ENCODE results near the gene CEP290. TPM values are rescaled to one million over a fixed set of nuclear protein-coding genes. Genes with fewer than 3 reads are reported as not detected.

The CEP290 gene
- total and polyA plus RNA-seq, 7 donors: 2.3 to 17.5 (median 14.1) TPM

DNA sequence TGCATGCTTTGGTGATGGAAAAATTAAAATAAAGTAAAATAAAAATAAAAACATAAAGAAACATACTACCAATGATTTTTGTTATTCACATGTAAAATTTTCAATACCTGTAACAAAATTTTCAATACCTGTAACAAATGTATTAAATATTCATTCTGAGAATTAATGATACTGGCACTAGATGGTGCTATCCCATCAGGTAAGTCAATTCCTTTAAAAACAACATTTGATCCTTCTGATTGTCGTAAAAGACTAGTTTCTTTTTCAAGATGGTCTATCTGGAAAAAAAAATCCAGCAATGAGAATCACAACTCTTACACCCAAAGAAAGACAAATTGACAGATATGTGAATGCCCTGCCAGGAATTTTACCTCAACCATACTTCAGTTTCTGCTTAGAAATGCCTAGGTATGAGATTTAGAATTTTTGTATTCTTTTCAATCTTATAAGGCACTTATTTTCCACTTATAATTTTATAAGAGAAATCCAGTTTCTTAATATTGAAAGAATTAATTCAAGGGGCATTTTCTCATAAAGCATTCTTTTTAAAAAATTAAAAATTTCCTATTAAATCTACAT lies 30.7 kb downstream of the CEP290 start:
- no peak for TF ChIP-seq POLR2AphosphoS5 (IDR thresholded peaks at IDR 0.05)
- no peak for TF ChIP-seq EP300 (IDR thresholded peaks at IDR 0.05)
- TF ChIP-seq, protein P1, sequence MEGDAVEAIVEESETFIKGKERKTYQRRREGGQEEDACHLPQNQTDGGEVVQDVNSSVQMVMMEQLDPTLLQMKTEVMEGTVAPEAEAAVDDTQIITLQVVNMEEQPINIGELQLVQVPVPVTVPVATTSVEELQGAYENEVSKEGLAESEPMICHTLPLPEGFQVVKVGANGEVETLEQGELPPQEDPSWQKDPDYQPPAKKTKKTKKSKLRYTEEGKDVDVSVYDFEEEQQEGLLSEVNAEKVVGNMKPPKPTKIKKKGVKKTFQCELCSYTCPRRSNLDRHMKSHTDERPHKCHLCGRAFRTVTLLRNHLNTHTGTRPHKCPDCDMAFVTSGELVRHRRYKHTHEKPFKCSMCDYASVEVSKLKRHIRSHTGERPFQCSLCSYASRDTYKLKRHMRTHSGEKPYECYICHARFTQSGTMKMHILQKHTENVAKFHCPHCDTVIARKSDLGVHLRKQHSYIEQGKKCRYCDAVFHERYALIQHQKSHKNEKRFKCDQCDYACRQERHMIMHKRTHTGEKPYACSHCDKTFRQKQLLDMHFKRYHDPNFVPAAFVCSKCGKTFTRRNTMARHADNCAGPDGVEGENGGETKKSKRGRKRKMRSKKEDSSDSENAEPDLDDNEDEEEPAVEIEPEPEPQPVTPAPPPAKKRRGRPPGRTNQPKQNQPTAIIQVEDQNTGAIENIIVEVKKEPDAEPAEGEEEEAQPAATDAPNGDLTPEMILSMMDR (IDR thresholded peaks at IDR 0.05): peak in 3 of 4 experiments; percentile 21 to 34 (median 29)
- intact Hi-C loops (cut with DNase I): loop anchor here (1.0 kb wide), 1 partner anchor 882 kb away; no protein-coding TSS in a partner anchor
- H3K9me3 ChIP-seq: no peaks in the 10 kb centered on the region
- 18 to 32% methylated on average over 1 of the region's 1 CpG for WGBS, 2 donors
- no peaks in the 10 kb centered on the region for H3K27me3 ChIP-seq
- H3K27ac ChIP-seq: no peak overlapping the region
- DNase-seq: no peak
- H3K4me3 ChIP-seq: peak overlapping the region in 3 of 4 donors; percentile 12 to 32 (median 23)
- H3K4me1 ChIP-seq: peaks cover 0 to 5% (median 0%) of the 10 kb centered on the region in 4 donors
- H3K36me3 ChIP-seq: peaks cover 0 to 66% (median 2%) of the 10 kb centered on the region in 4 donors

DNA sequence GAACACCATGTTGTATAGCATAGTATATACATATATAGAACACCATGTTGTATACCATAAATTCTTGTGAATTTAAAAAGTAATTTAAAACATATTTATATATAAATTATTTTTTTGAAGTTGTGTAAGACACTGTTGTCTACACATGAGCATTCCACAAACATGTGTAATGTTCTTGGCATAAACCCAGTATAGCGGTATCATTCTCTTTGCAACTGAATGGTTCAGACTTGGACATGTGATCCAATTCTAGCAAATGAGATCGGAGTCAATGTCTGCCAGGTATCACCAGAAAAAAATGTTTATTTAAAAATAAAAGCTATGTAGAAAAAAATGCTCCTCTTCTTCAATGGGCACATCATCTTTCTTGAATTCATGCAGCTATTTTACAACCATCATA lies 33.9 kb downstream of the CEP290 start:
- intact Hi-C loops (cut with DNase I): no loop called here
- H3K27me3 ChIP-seq: no peaks in the 10 kb centered on the region
- H3K27ac ChIP-seq: no peak overlapping the region
- TF ChIP-seq POLR2A (IDR thresholded peaks at IDR 0.05): no peak
- H3K4me1 ChIP-seq: peaks cover 0 to 5% (median 0%) of the 10 kb centered on the region in 4 donors
- DNase-seq: no peak
- peaks cover 0 to 66% (median 3%) of the 10 kb centered on the region in 4 donors for H3K36me3 ChIP-seq
- H3K4me3 ChIP-seq: no peak overlapping the region
- 97 to 98% methylated on average over 2 of the region's 2 CpGs for WGBS, 2 donors
- no peaks in the 10 kb centered on the region for H3K9me3 ChIP-seq

DNA sequence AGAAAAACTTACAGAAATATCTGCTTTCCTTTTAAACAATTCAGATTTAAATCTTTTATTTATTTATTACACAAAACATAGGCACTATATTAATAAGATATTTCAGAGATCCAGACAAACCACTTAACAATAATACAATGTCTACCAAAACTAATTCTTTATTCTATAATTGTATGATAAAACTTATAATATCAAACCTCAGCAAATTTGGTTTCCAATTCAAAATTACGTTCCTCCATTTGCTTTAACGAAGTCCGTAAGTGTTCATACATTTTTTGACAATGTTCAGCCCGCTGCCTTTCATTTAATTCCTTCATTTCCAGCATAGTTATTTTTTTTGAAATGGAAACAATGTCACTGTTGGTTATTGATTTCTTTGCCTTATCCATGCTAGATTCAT lies 48.3 kb downstream of the CEP290 start:
- Histone ChIP-seq H3K27me3 (no peaks in the 10 kb centered on the region), H3K36me3 (peaks cover 0 to 36% (median 2%) of the 10 kb centered on the region in 4 donors), H3K4me3 (no peak overlapping the region), H3K9me3 (no peaks in the 10 kb centered on the region), H3K27ac (no peak overlapping the region), H3K4me1 (no peaks in the 10 kb centered on the region)
- intact Hi-C loops (cut with DNase I): no loop called here
- no peak for DNase-seq
- 98% methylated on average over 4 of the region's 4 CpGs for WGBS, 2 donors
- no peak for TF ChIP-seq EP300 (IDR thresholded peaks at IDR 0.05)

DNA sequence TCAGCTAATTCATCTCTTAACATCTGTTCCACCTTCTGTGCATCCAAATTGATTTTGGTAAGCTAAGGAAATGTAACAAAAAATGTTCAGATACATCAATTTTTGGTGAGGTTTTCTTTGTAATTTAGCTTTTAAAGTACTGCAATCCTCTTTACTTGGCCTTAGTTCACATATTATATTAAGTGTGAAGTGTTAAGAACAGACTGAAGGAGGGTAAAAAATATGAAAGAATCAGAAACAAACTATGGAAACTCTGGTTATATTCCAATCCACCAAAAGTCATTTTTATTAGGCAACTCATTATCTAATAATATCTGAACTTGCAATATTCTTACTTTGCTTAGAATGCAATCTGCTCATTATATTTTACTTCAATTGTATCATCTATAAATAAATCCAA lies 49.1 kb downstream of the CEP290 start:
- no peaks in the 10 kb centered on the region for H3K4me1 ChIP-seq
- DNase-seq: no peak
- H3K27me3 ChIP-seq: no peaks in the 10 kb centered on the region
- H3K27ac ChIP-seq: no peak overlapping the region
- intact Hi-C loops (cut with DNase I): no loop called here
- peaks cover 0 to 41% (median 1%) of the 10 kb centered on the region in 4 donors for H3K36me3 ChIP-seq
- TF ChIP-seq POLR2A (IDR thresholded peaks at IDR 0.05) (no peak), EP300 (IDR thresholded peaks at IDR 0.05) (no peak), POLR2AphosphoS5 (IDR thresholded peaks at IDR 0.05) (no peak)
- TF ChIP-seq, protein P1 (IDR thresholded peaks at IDR 0.05): no peak
- H3K9me3 ChIP-seq: no peaks in the 10 kb centered on the region
- H3K4me3 ChIP-seq: no peak overlapping the region

DNA sequence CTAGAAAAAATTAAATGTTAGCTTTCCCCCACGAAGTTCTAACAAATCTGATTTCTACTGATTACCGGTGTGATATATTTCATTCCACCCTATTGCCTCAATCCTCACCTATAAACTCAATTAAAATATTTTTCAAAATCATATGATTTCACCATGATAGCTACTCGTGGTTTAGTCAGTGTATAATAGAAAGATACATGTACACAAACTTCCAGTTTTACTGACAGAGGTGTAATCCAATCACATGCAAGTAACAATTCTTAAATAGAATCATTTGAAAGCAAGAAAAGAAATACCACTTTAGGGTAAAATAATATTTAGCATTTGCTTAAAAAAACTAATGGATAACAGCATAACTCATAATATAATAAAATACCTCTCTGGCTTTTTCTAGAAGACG lies 57.7 kb downstream of the CEP290 start:
- no peak overlapping the region for H3K27ac ChIP-seq
- intact Hi-C loops (cut with DNase I): no loop called here
- 88 to 94% methylated on average over 4 of the region's 4 CpGs for WGBS, 2 donors
- H3K4me3 ChIP-seq: no peak overlapping the region
- peaks cover 0 to 79% (median 14%) of the 10 kb centered on the region in 4 donors for H3K36me3 ChIP-seq
- no peak for TF ChIP-seq EP300 (IDR thresholded peaks at IDR 0.05)
- TF ChIP-seq POLR2AphosphoS5 (IDR thresholded peaks at IDR 0.05): no peak
- TF ChIP-seq, protein P1 (IDR thresholded peaks at IDR 0.05): no peak
- TF ChIP-seq POLR2A (IDR thresholded peaks at IDR 0.05): no peak
- DNase-seq: no peak
- H3K4me1 ChIP-seq: no peaks in the 10 kb centered on the region
- H3K27me3 ChIP-seq: no peaks in the 10 kb centered on the region
- H3K9me3 ChIP-seq: no peaks in the 10 kb centered on the region

DNA sequence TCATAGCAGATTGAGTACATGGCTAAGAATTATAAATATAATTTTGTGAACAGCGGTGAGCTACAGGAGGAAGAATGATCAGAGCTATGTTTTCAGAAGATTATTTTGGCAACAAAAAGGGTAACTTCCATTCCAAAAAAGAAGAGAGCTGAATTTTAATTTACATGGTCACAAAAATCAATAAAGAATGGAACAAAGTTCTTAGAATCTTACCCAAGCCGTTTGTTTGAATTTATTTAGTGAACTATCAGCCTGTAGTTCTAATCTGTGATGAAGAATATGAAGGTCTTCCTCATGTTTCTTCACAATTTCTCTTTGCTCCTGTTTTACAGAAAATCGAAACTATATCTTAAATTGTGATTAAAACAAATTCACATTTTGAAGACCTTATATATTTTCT lies 58.3 kb downstream of the CEP290 start:
- WGBS, 2 donors: 88 to 95% methylated on average over 3 of the region's 3 CpGs
- intact Hi-C loops (cut with DNase I): no loop called here
- no peak overlapping the region for H3K4me3 ChIP-seq
- DNase-seq: no peak
- H3K27me3 ChIP-seq: no peaks in the 10 kb centered on the region
- no peak overlapping the region for H3K27ac ChIP-seq
- peaks cover 0 to 79% (median 13%) of the 10 kb centered on the region in 4 donors for H3K36me3 ChIP-seq
- no peaks in the 10 kb centered on the region for H3K9me3 ChIP-seq
- no peaks in the 10 kb centered on the region for H3K4me1 ChIP-seq
- TF ChIP-seq POLR2AphosphoS5 (IDR thresholded peaks at IDR 0.05) (no peak), POLR2A (IDR thresholded peaks at IDR 0.05) (no peak), EP300 (IDR thresholded peaks at IDR 0.05) (no peak)
- TF ChIP-seq, protein P1 (IDR thresholded peaks at IDR 0.05): no peak
